ENCODE results near the gene ESD. TPM values are rescaled to one million over a fixed set of nuclear protein-coding genes. Genes with fewer than 3 reads are reported as not detected.
"Not testable (repeated sequence)": the region's sequence is repeated elsewhere in the genome, so short reads cannot be mapped to it uniquely, and the experiment has no call there.

The ESD gene
- total RNA-seq, 1 experiment from 2014 or later = 68.3 TPM

DNA sequence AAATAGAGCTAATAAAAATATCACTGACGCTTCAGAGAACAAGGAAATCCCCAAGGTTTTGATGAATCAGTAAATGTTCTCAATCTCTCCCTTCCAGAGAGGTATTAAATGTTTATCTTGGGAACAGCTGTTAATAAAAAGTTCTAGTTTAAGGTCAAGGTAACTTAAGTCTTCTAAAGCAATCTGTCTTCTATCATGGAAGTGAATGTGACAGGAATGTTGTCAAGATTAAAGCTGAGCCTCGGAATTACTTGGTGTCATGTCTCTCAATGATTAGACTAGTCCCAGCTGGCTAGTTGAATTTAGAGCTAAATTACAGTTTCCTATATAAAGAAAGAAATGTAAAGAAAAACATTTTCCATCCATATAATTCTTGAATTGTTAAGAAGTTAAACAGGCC, 23.4 kb downstream of the ESD start:
- no peak for ATAC-seq
- TF ChIP-seq SIN3A (IDR thresholded peaks at IDR 0.05; ENCODE audit: borderline replicate concordance, insufficient read depth, low read depth, low read length) (no peak), TCF7L2 (IDR thresholded peaks at IDR 0.05; ENCODE audit: low read depth, low read length) (no peak), POLR2AphosphoS5 (IDR thresholded peaks at IDR 0.05; ENCODE audit: low read depth, low read length) (no peak)
- TF ChIP-seq, protein P1, sequence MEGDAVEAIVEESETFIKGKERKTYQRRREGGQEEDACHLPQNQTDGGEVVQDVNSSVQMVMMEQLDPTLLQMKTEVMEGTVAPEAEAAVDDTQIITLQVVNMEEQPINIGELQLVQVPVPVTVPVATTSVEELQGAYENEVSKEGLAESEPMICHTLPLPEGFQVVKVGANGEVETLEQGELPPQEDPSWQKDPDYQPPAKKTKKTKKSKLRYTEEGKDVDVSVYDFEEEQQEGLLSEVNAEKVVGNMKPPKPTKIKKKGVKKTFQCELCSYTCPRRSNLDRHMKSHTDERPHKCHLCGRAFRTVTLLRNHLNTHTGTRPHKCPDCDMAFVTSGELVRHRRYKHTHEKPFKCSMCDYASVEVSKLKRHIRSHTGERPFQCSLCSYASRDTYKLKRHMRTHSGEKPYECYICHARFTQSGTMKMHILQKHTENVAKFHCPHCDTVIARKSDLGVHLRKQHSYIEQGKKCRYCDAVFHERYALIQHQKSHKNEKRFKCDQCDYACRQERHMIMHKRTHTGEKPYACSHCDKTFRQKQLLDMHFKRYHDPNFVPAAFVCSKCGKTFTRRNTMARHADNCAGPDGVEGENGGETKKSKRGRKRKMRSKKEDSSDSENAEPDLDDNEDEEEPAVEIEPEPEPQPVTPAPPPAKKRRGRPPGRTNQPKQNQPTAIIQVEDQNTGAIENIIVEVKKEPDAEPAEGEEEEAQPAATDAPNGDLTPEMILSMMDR (IDR thresholded peaks at IDR 0.05) = no peak
- TF ChIP-seq, protein P2, sequence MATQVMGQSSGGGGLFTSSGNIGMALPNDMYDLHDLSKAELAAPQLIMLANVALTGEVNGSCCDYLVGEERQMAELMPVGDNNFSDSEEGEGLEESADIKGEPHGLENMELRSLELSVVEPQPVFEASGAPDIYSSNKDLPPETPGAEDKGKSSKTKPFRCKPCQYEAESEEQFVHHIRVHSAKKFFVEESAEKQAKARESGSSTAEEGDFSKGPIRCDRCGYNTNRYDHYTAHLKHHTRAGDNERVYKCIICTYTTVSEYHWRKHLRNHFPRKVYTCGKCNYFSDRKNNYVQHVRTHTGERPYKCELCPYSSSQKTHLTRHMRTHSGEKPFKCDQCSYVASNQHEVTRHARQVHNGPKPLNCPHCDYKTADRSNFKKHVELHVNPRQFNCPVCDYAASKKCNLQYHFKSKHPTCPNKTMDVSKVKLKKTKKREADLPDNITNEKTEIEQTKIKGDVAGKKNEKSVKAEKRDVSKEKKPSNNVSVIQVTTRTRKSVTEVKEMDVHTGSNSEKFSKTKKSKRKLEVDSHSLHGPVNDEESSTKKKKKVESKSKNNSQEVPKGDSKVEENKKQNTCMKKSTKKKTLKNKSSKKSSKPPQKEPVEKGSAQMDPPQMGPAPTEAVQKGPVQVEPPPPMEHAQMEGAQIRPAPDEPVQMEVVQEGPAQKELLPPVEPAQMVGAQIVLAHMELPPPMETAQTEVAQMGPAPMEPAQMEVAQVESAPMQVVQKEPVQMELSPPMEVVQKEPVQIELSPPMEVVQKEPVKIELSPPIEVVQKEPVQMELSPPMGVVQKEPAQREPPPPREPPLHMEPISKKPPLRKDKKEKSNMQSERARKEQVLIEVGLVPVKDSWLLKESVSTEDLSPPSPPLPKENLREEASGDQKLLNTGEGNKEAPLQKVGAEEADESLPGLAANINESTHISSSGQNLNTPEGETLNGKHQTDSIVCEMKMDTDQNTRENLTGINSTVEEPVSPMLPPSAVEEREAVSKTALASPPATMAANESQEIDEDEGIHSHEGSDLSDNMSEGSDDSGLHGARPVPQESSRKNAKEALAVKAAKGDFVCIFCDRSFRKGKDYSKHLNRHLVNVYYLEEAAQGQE (IDR thresholded peaks at IDR 0.05; ENCODE audit: insufficient read depth in 1 of 2, low read depth in 2 of 2, low read length in 1 of 2) = no peak

GRCh38 chr13:46771693-46772092, 25.3 kb downstream of the ESD start:
- peaks cover 17% of the 10 kb centered on the region for H3K36me3 ChIP-seq (ENCODE audit: control insufficient read depth, insufficient read depth, low read length)
- ATAC-seq (no peak), DNase-seq (ENCODE audit: low read depth, low spot score) (no peak)
- ChIA-PET POLR2A (no interaction called here), CTCF (no interaction called here)
- no peak overlapping the region for H3K27ac ChIP-seq (ENCODE audit: low read length)
- no peaks in the 10 kb centered on the region for H3K9me3 ChIP-seq (ENCODE audit: control insufficient read depth, insufficient read depth, low read depth, low read length)
- TF ChIP-seq, protein P2 (IDR thresholded peaks at IDR 0.05; ENCODE audit: insufficient read depth in 1 of 2, low read depth in 2 of 2, low read length in 1 of 2) = no peak
- no peak for TF ChIP-seq TCF7L2 (IDR thresholded peaks at IDR 0.05; ENCODE audit: low read depth, low read length)
- TF ChIP-seq, protein P1 (IDR thresholded peaks at IDR 0.05) = no peak
- TF ChIP-seq POLR2AphosphoS5 (IDR thresholded peaks at IDR 0.05; ENCODE audit: low read depth, low read length) = no peak
- no peak for TF ChIP-seq SIN3A (IDR thresholded peaks at IDR 0.05; ENCODE audit: borderline replicate concordance, insufficient read depth, low read depth, low read length)
- in situ Hi-C loops (cut with HindIII; ENCODE audit: low pct_unique_long_range_greater_than_20kb, low sequenced_read_pairs) (no loop called here), intact Hi-C loops (cut with micrococcal nuclease; ENCODE audit: unreplicated experiment) (no loop called here)
- BruUV-seq (replicated peaks) = no TSS peak
- H3K27me3 ChIP-seq (ENCODE audit: control insufficient read depth, insufficient read depth, low read length) = no peaks in the 10 kb centered on the region
- no peak overlapping the region for H3K4me3 ChIP-seq (ENCODE audit: low read depth in 2 of 2, low read length in 2 of 2)
- H3K4me1 ChIP-seq (ENCODE audit: control insufficient read depth, insufficient read depth, low read length) = no peaks in the 10 kb centered on the region

More for the DNA sequence above, 23.4 kb downstream of the ESD start:
- DNase-seq (ENCODE audit: low read depth, low spot score) = no peak
- Histone ChIP-seq H3K4me3 (ENCODE audit: low read depth in 2 of 2, low read length in 2 of 2) (no peak overlapping the region), H3K4me1 (ENCODE audit: control insufficient read depth, insufficient read depth, low read length) (no peaks in the 10 kb centered on the region), H3K9me3 (ENCODE audit: control insufficient read depth, insufficient read depth, low read depth, low read length) (no peaks in the 10 kb centered on the region), H3K36me3 (ENCODE audit: control insufficient read depth, insufficient read depth, low read length) (peaks cover 27% of the 10 kb centered on the region), H3K27me3 (ENCODE audit: control insufficient read depth, insufficient read depth, low read length) (no peaks in the 10 kb centered on the region), H3K27ac (ENCODE audit: low read length) (no peak overlapping the region)
- ChIA-PET POLR2A (no interaction called here), CTCF (no interaction called here)
- intact Hi-C loops (cut with micrococcal nuclease; ENCODE audit: unreplicated experiment) (no loop called here), in situ Hi-C loops (cut with HindIII; ENCODE audit: low pct_unique_long_range_greater_than_20kb, low sequenced_read_pairs) (no loop called here)
- BruUV-seq (replicated peaks) = no TSS peak

GRCh38 chr13:46769925-46770324, 27.0 kb downstream of the ESD start:
- intact Hi-C loops (cut with micrococcal nuclease; ENCODE audit: unreplicated experiment) = loop anchor here (10.0 kb wide), 1 partner anchor 1005 kb away; no protein-coding TSS in a partner anchor
- H3K27ac ChIP-seq (ENCODE audit: low read length); H3K9me3 ChIP-seq (ENCODE audit: control insufficient read depth, insufficient read depth, low read depth, low read length); H3K4me3 ChIP-seq (ENCODE audit: low read depth in 2 of 2, low read length in 2 of 2); DNase-seq (ENCODE audit: low read depth, low spot score); H3K27me3 ChIP-seq (ENCODE audit: control insufficient read depth, insufficient read depth, low read length); H3K36me3 ChIP-seq (ENCODE audit: control insufficient read depth, insufficient read depth, low read length); in situ Hi-C loops (cut with HindIII; ENCODE audit: low pct_unique_long_range_greater_than_20kb, low sequenced_read_pairs); H3K4me1 ChIP-seq (ENCODE audit: control insufficient read depth, insufficient read depth, low read length); CTCF ChIA-PET; POLR2A ChIA-PET; BruUV-seq (replicated peaks); ATAC-seq: not testable (repeated sequence)
